Measurements from ENCODE around the gene ADGRA3. TPM values are rescaled to one million over a fixed set of nuclear protein-coding genes. Genes with fewer than 3 reads are reported as not detected.

Gene ADGRA3
- total RNA-seq, 1 experiment from 2014 or later: 35.0 TPM

DNA sequence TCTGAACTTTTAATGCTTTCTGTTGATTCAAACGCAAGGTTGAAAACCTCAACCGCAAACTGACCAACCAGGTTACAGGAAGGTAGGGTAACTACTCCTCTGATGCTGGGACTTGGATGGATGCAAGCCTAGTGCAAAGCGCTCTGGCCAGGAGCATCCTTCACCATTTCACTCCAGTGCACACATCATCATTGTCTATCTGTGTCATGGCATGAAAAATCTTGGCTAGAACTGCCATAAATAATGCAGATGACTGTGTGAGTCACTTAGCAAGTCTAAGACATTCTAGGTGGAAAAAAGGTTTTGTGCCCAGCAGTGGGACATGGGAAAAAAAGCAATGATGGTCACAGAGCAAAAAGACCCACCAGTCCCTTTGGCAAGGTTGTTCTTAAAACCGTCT is 10.9 kb downstream of the ADGRA3 start:
- TF ChIP-seq CTCF (IDR thresholded peaks at IDR 0.05; ENCODE audit: insufficient read depth in 1 of 2, low read depth in 1 of 2, low read length in 1 of 2, severe bottlenecking in 1 of 2, unreplicated experiment in 1 of 2): no peak
- ChIA-PET POLR2A (no interaction called here), CTCF (no interaction called here)
- H3K4me1 Mint-ChIP-seq (ENCODE audit: low read depth, unreplicated experiment): peaks cover 8% of the 10 kb centered on the region
- no peaks in the 10 kb centered on the region for H3K27me3 ChIP-seq (replicated peaks; ENCODE audit: control insufficient read depth, insufficient read depth, low read length)
- BruUV-seq (replicated peaks): no TSS peak
- peaks cover 8% of the 10 kb centered on the region for H3K36me3 Mint-ChIP-seq (ENCODE audit: insufficient read depth, unreplicated experiment)
- H3K9me3 ChIP-seq: no peaks in the 10 kb centered on the region
- H3K36me3 ChIP-seq (ENCODE audit: control insufficient read depth, insufficient read depth, low read length): no peaks in the 10 kb centered on the region
- no peak overlapping the region for H3K27ac Mint-ChIP-seq (ENCODE audit: unreplicated experiment)
- DNase-seq: no peak
- peaks cover 30% of the 10 kb centered on the region for H3K4me1 ChIP-seq
- intact Hi-C loops (cut with micrococcal nuclease; ENCODE audit: unreplicated experiment): loop anchor here (1.0 kb wide), 1 partner anchor 9 kb away; no protein-coding TSS in a partner anchor
- H3K27me3 Mint-ChIP-seq (ENCODE audit: insufficient read depth, unreplicated experiment): no peaks in the 10 kb centered on the region
- H3K9me3 Mint-ChIP-seq (ENCODE audit: unreplicated experiment): peaks cover 9% of the 10 kb centered on the region
- H3K4me3 Mint-ChIP-seq (ENCODE audit: unreplicated experiment): no peak overlapping the region
- H3K4me3 ChIP-seq (ENCODE audit: low read depth, low read length): no peak overlapping the region

GRCh38 chr4:22504447-22504846 is 11.4 kb downstream of the ADGRA3 start:
- H3K27me3 ChIP-seq (replicated peaks; ENCODE audit: control insufficient read depth, insufficient read depth, low read length): no peaks in the 10 kb centered on the region
- ChIA-PET CTCF (no interaction called here), POLR2A (no interaction called here)
- no peak for TF ChIP-seq CTCF (IDR thresholded peaks at IDR 0.05; ENCODE audit: insufficient read depth in 1 of 2, low read depth in 1 of 2, low read length in 1 of 2, severe bottlenecking in 1 of 2, unreplicated experiment in 1 of 2)
- H3K4me3 Mint-ChIP-seq (ENCODE audit: unreplicated experiment): no peak overlapping the region
- no peaks in the 10 kb centered on the region for H3K9me3 ChIP-seq
- no peak for DNase-seq
- BruUV-seq (replicated peaks): no TSS peak
- no peak overlapping the region for H3K27ac Mint-ChIP-seq (ENCODE audit: unreplicated experiment)
- no peaks in the 10 kb centered on the region for H3K36me3 ChIP-seq (ENCODE audit: control insufficient read depth, insufficient read depth, low read length)
- intact Hi-C loops (cut with micrococcal nuclease; ENCODE audit: unreplicated experiment): loop anchor here (1.0 kb wide), 1 partner anchor 10 kb away; no protein-coding TSS in a partner anchor
- H3K36me3 Mint-ChIP-seq (ENCODE audit: insufficient read depth, unreplicated experiment): peaks cover 8% of the 10 kb centered on the region
- H3K4me1 Mint-ChIP-seq (ENCODE audit: low read depth, unreplicated experiment): peaks cover 8% of the 10 kb centered on the region
- H3K4me3 ChIP-seq (ENCODE audit: low read depth, low read length): no peak overlapping the region
- peaks cover 30% of the 10 kb centered on the region for H3K4me1 ChIP-seq
- peaks cover 9% of the 10 kb centered on the region for H3K9me3 Mint-ChIP-seq (ENCODE audit: unreplicated experiment)
- no peaks in the 10 kb centered on the region for H3K27me3 Mint-ChIP-seq (ENCODE audit: insufficient read depth, unreplicated experiment)

DNA sequence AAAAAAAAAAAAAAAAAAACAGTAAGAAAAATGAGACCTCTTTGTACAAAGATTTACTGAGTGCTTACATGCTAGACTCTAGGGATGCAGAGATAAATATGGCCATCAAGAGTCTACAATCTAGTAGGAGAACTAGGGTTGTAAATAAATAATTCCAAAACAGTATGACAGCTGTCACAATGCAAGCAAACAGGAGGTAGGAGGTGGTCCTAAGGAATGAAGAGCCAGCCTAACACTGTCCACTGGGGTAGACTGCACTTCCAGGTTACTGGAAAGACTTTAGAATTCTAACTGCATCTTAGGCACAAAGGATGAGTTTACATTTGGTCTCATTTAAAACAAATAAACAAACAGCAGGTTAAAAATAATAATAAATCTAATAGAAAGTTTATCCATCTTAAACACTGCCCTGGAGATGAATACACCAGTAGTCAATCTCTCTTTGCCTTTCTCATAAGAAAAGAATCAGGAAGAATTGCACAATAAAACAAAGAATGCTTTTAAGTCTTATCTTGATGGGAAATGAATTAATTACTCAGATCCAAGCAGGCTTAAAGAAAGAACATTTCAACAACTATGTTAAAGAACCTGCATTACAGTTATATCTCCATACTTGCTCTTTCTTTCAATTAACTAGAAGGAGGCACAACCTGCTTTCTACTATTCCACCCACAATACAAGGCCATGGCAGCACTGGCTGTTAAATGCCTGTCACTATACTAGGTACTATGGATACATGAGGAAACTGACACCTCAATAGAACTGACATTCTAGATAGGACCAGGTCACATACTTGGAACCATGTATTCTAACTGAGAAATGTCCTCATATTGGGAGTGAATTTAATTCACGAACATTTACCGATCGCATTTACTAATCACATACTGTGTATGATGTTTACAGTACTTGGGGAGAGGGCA is 12.7 kb downstream of the ADGRA3 start:
- no peaks in the 10 kb centered on the region for H3K9me3 ChIP-seq
- no TSS peak for BruUV-seq (replicated peaks)
- Mint-ChIP-seq H3K9me3 (ENCODE audit: unreplicated experiment) (peaks cover 9% of the 10 kb centered on the region), H3K4me1 (ENCODE audit: low read depth, unreplicated experiment) (peaks cover 8% of the 10 kb centered on the region), H3K4me3 (ENCODE audit: unreplicated experiment) (no peak overlapping the region), H3K27ac (ENCODE audit: unreplicated experiment) (no peak overlapping the region), H3K36me3 (ENCODE audit: insufficient read depth, unreplicated experiment) (no peaks in the 10 kb centered on the region), H3K27me3 (ENCODE audit: insufficient read depth, unreplicated experiment) (no peaks in the 10 kb centered on the region)
- TF ChIP-seq CTCF (IDR thresholded peaks at IDR 0.05; ENCODE audit: insufficient read depth in 1 of 2, low read depth in 1 of 2, low read length in 1 of 2, severe bottlenecking in 1 of 2, unreplicated experiment in 1 of 2): no peak
- no peaks in the 10 kb centered on the region for H3K27me3 ChIP-seq (replicated peaks; ENCODE audit: control insufficient read depth, insufficient read depth, low read length)
- CTCF ChIA-PET: no interaction called here
- DNase-seq: no peak
- intact Hi-C loops (cut with micrococcal nuclease; ENCODE audit: unreplicated experiment): no loop called here
- POLR2A ChIA-PET: interaction anchor here (0.5 kb wide), 1 partner anchor 11 kb away, joined by 14 read pairs; no protein-coding TSS in a partner anchor
- peaks cover 30% of the 10 kb centered on the region for H3K4me1 ChIP-seq
- H3K4me3 ChIP-seq (ENCODE audit: low read depth, low read length): no peak overlapping the region
- H3K36me3 ChIP-seq (ENCODE audit: control insufficient read depth, insufficient read depth, low read length): no peaks in the 10 kb centered on the region

Measured in Caco-2 (cell line).